HEK293 (cell line): ENCODE results near the gene DPYD.

Experiments used
- CTCF ChIA-PET: fragments of 350-600 bp; formaldehyde crosslinking; extraction: SDS; loops from one replicate; lab custom pipeline; 2021; ENCODE audit warnings: antibody characterized with exemption; lab: Yijun Ruan, JAX
- POLR2A ChIA-PET: fragments of 300-600 bp; formaldehyde crosslinking; extraction: SDS; loops from one replicate; lab custom pipeline; 2020; ENCODE audit warnings: antibody characterized with exemption, inconsistent platforms; lab: Yijun Ruan, JAX
- H3K27ac ChIP-seq: fragments of 200-500 bp; sonication (Bioruptor generic); 2 replicates; pipeline ENCODE4 v1.5.1; 2014; ENCODE audit warnings: low read depth, low read length, control low read depth, inconsistent platforms; ENCODE audit errors: extremely low read depth
- H3K36me3 ChIP-seq, 2 experiments: fragments of 200-500 bp in 1 of 2; sonication (Bioruptor generic) in 1 of 2; 1 replicate in 1 of 2; 2 replicates in 1 of 2; pipeline ENCODE4 v1.5.1; 2014 to 2017; ENCODE audit warnings: inconsistent platforms in 2 of 2, low read length in 2 of 2; ENCODE audit not compliant: control insufficient read depth in 2 of 2, insufficient read depth in 1 of 2
- H3K4me1 ChIP-seq: fragments of 200-500 bp; sonication (Bioruptor generic); 2 replicates; pipeline ENCODE4 v1.5.1; 2014; ENCODE audit warnings: mild to moderate bottlenecking, low read length, inconsistent platforms; ENCODE audit not compliant: control insufficient read depth, insufficient read depth
- H3K4me3 ChIP-seq: 2 replicates; pipeline ENCODE4 v1.5.1; 2011; ENCODE audit warnings: low read depth, mild to moderate bottlenecking, control low read depth, low read length, moderate library complexity
- H3K9me3 ChIP-seq: fragments of 200-500 bp; sonication (Bioruptor generic); 2 replicates; pipeline ENCODE4 v1.5.1; 2014; ENCODE audit warnings: low read depth, low read length, inconsistent platforms; ENCODE audit not compliant: control insufficient read depth, insufficient read depth
- BCL11A ChIP-seq: fragments of 450-650 bp; formaldehyde crosslinking; IDR thresholded peaks from 2 replicates; pipeline ENCODE4 v1.5.1; 2016; ENCODE audit warnings: low read depth, missing biosample characterization, missing genetic modification characterization
- EGR2 ChIP-seq: fragments of 450-650 bp; formaldehyde crosslinking; IDR thresholded peaks from 2 replicates; pipeline ENCODE4 v1.5.1; 2016; ENCODE audit warnings: low read depth, missing biosample characterization, missing genetic modification characterization
- GLI2 ChIP-seq: fragments of 450-650 bp; formaldehyde crosslinking; IDR thresholded peaks from 2 replicates; pipeline ENCODE4; 2017; ENCODE audit warnings: missing biosample characterization, missing genetic modification characterization, low read depth, borderline replicate concordance
- KLF10 ChIP-seq: fragments of 450-650 bp; IDR thresholded peaks from 2 replicates; pipeline ENCODE4 v1.5.1; 2018; ENCODE audit warnings: missing biosample characterization, mild to moderate bottlenecking, missing genetic modification characterization
- MZF1 ChIP-seq: fragments of 450-650 bp; formaldehyde crosslinking; IDR thresholded peaks from 2 replicates; pipeline ENCODE4 v1.5.1; 2017; ENCODE audit warnings: missing biosample characterization, missing genetic modification characterization, borderline replicate concordance
- PRDM2 ChIP-seq: fragments of 450-650 bp; formaldehyde crosslinking; IDR thresholded peaks from 2 replicates; pipeline ENCODE4 v1.5.1; 2016; ENCODE audit warnings: missing biosample characterization, missing genetic modification characterization, borderline replicate concordance
- RBAK ChIP-seq: fragments of 450-650 bp; formaldehyde crosslinking; IDR thresholded peaks from 2 replicates; pipeline ENCODE4 v1.5.1; 2016; ENCODE audit warnings: missing biosample characterization, missing genetic modification characterization
- REPIN1 ChIP-seq: fragments of 450-650 bp; formaldehyde crosslinking; IDR thresholded peaks from 2 replicates; pipeline ENCODE4 v1.5.1; 2017; ENCODE audit warnings: missing biosample characterization, missing genetic modification characterization, low read depth
- SP7 ChIP-seq: fragments of 450-650 bp; formaldehyde crosslinking; IDR thresholded peaks from 2 replicates; pipeline ENCODE4 v1.5.1; 2016; ENCODE audit warnings: missing biosample characterization, missing genetic modification characterization
- WT1 ChIP-seq: fragments of 450-650 bp; formaldehyde crosslinking; IDR thresholded peaks from 2 replicates; pipeline ENCODE4 v1.5.1; 2016; ENCODE audit warnings: missing biosample characterization, missing genetic modification characterization
- YY2 ChIP-seq: fragments of 450-650 bp; formaldehyde crosslinking; IDR thresholded peaks from 2 replicates; pipeline ENCODE4 v1.5.1; 2016; ENCODE audit warnings: missing biosample characterization, missing genetic modification characterization
- ZBTB21 ChIP-seq: fragments of 450-650 bp; formaldehyde crosslinking; IDR thresholded peaks from 2 replicates; pipeline ENCODE4 v1.5.1; 2017; ENCODE audit warnings: missing biosample characterization, missing genetic modification characterization
- ZNF16 ChIP-seq: fragments of 450-650 bp; formaldehyde crosslinking; IDR thresholded peaks from 2 replicates; pipeline ENCODE4 v1.5.1; 2016; ENCODE audit warnings: low read depth, missing biosample characterization, missing genetic modification characterization
- ZNF23 ChIP-seq: fragments of 450-650 bp; formaldehyde crosslinking; IDR thresholded peaks from 2 replicates; pipeline ENCODE4 v1.5.1; 2016; ENCODE audit warnings: missing biosample characterization, missing genetic modification characterization, borderline replicate concordance
- ZNF26 ChIP-seq: fragments of 450-650 bp; formaldehyde crosslinking; IDR thresholded peaks from 2 replicates; pipeline ENCODE4 v1.5.1; 2016; ENCODE audit warnings: missing biosample characterization, missing genetic modification characterization
- ZNF350 ChIP-seq: fragments of 450-650 bp; formaldehyde crosslinking; IDR thresholded peaks from 2 replicates; pipeline ENCODE4 v1.5.0; 2017; ENCODE audit warnings: missing biosample characterization, mild to moderate bottlenecking, missing genetic modification characterization
- ZNF416 ChIP-seq: fragments of 450-650 bp; formaldehyde crosslinking; IDR thresholded peaks from 2 replicates; pipeline ENCODE4 v1.5.1; 2016; ENCODE audit warnings: missing biosample characterization, missing genetic modification characterization
- ZNF510 ChIP-seq: fragments of 450-650 bp; formaldehyde crosslinking; IDR thresholded peaks from 2 replicates; pipeline ENCODE4 v1.5.1; 2018; ENCODE audit warnings: mild to moderate bottlenecking, missing genetic modification characterization, missing biosample characterization; ENCODE audit not compliant: insufficient replicate concordance
- ZNF521 ChIP-seq: fragments of 450-650 bp; formaldehyde crosslinking; IDR thresholded peaks from 2 replicates; pipeline ENCODE4 v1.5.1; 2017; ENCODE audit warnings: missing biosample characterization, mild to moderate bottlenecking, missing genetic modification characterization
- ZNF530 ChIP-seq: fragments of 450-650 bp; formaldehyde crosslinking; IDR thresholded peaks from 2 replicates; pipeline ENCODE4 v1.5.1; 2016; ENCODE audit warnings: low read depth, missing biosample characterization, missing genetic modification characterization
- ZNF560 ChIP-seq: fragments of 450-650 bp; formaldehyde crosslinking; IDR thresholded peaks from 2 replicates; pipeline ENCODE4 v1.5.1; 2017; ENCODE audit warnings: missing biosample characterization, missing genetic modification characterization, borderline replicate concordance
- ZNF561 ChIP-seq: fragments of 450-650 bp; IDR thresholded peaks from 2 replicates; pipeline ENCODE4 v1.5.1; 2018; ENCODE audit warnings: missing biosample characterization, missing genetic modification characterization, borderline replicate concordance
- ZNF670 ChIP-seq: fragments of 450-650 bp; formaldehyde crosslinking; IDR thresholded peaks from 2 replicates; pipeline ENCODE4 v1.5.1; 2016; ENCODE audit warnings: missing biosample characterization, missing genetic modification characterization, low read depth
- ZNF843 ChIP-seq: fragments of 450-650 bp; formaldehyde crosslinking; IDR thresholded peaks from 2 replicates; pipeline ENCODE4 v1.5.1; 2016; ENCODE audit warnings: missing biosample characterization, missing genetic modification characterization
- ZSCAN23 ChIP-seq: fragments of 450-650 bp; formaldehyde crosslinking; IDR thresholded peaks from 2 replicates; pipeline ENCODE4 v1.5.1; 2016; ENCODE audit warnings: missing biosample characterization, missing genetic modification characterization

DPYD gene

GRCh38 chr1:97073169-97073568 lies 847.7 kb downstream of the DPYD start:
- Histone ChIP-seq H3K36me3 (no peaks in the 10 kb centered on the region), H3K4me3 (no peak overlapping the region), H3K9me3 (no peaks in the 10 kb centered on the region), H3K4me1 (no peaks in the 10 kb centered on the region)
- ChIA-PET CTCF (interaction anchor here (0.7 kb wide), 1 partner anchor 23 kb away, joined by 4 read pairs; no protein-coding TSS in a partner anchor), POLR2A (no interaction called here)
- no peak for TF ChIP-seq ZNF23 (tag by site-specific recombination)
- no peak for TF ChIP-seq ZSCAN23
- no peak for TF ChIP-seq ZNF670 (tag by site-specific recombination)
- no peak for TF ChIP-seq ZNF26 (tag by site-specific recombination)
- TF ChIP-seq ZNF560 (tag by site-specific recombination): no peak
- no peak for TF ChIP-seq MZF1 (tag by site-specific recombination)
- no peak for TF ChIP-seq ZNF843 (tag by site-specific recombination)
- no peak for TF ChIP-seq SP7 (tag by site-specific recombination)
- no peak for TF ChIP-seq ZNF16
- no peak for TF ChIP-seq RBAK (tag by site-specific recombination)
- no peak for TF ChIP-seq EGR2 (tag by site-specific recombination)
- no peak for TF ChIP-seq ZBTB21 (tag by site-specific recombination)
- TF ChIP-seq ZNF416 (tag by site-specific recombination): no peak
- TF ChIP-seq, all 188 proteins: peak for 0
- no peak overlapping the region for H3K27ac ChIP-seq

- Histone ChIP-seq H3K4me3 (no peak overlapping the region), H3K4me1 (no peaks in the 10 kb centered on the region), H3K9me3 (no peaks in the 10 kb centered on the region), H3K27ac (no peak overlapping the region), H3K36me3 (no peaks in the 10 kb centered on the region)
- TF ChIP-seq ZNF350 (tag by site-specific recombination) (no peak), ZNF521 (no peak), ZNF561 (no peak), GLI2 (tag by site-specific recombination) (no peak), BCL11A (tag by site-specific recombination) (no peak), KLF10 (tag by site-specific recombination) (no peak)
- ChIA-PET POLR2A (no interaction called here), CTCF (no interaction called here)
These were observed 849.7 kb downstream of the DPYD start for GRCh38 chr1:97071173-97071572.

GRCh38 chr1:97070376-97070775 lies 850.5 kb downstream of the DPYD start:
- H3K27ac ChIP-seq: no peak overlapping the region
- ChIA-PET POLR2A (no interaction called here), CTCF (interaction anchor here (0.6 kb wide), 1 partner anchor 11 kb away, joined by 5 read pairs; no protein-coding TSS in a partner anchor)
- H3K36me3 ChIP-seq: no peaks in the 10 kb centered on the region
- no peaks in the 10 kb centered on the region for H3K4me1 ChIP-seq
- no peaks in the 10 kb centered on the region for H3K9me3 ChIP-seq
- TF ChIP-seq MZF1 (tag by site-specific recombination) (no peak), YY2 (tag by site-specific recombination) (no peak), ZNF530 (tag by site-specific recombination) (no peak), ZNF510 (tag by site-specific recombination) (no peak), PRDM2 (no peak), WT1 (no peak), REPIN1 (no peak), KLF10 (tag by site-specific recombination) (no peak), EGR2 (tag by site-specific recombination) (no peak)
- H3K4me3 ChIP-seq: no peak overlapping the region
